ENCODE data around the gene ITIH1. TPM values are rescaled to one million over a fixed set of nuclear protein-coding genes. Genes with fewer than 3 reads are reported as not detected.

ITIH1 gene
- total RNA-seq, 1 donor: not detected

- H3K4me1 ChIP-seq (ENCODE audit: insufficient read depth, low read length): no peaks in the 10 kb centered on the region
These were observed 43.3 kb downstream of the ITIH1 start for GRCh38 chr3:52820736-52821135.

GRCh38 chr3:52822363-52822762, 45.0 kb downstream of the ITIH1 start:
- Histone ChIP-seq H3K36me3 (ENCODE audit: insufficient read depth, low read length) (no peaks in the 10 kb centered on the region), H3K4me3 (ENCODE audit: insufficient read depth, low read length) (no peak overlapping the region), H3K27ac (ENCODE audit: low read depth, low read length) (no peak overlapping the region), H3K79me2 (ENCODE audit: insufficient read depth, low read length) (no peaks in the 10 kb centered on the region), H3K9me3 (ENCODE audit: low read depth, low read length) (no peaks in the 10 kb centered on the region), H2AFZ (ENCODE audit: low read length) (no peak overlapping the region), H4K20me1 (ENCODE audit: insufficient read depth, low read length) (no peaks in the 10 kb centered on the region), H3K4me2 (ENCODE audit: insufficient read depth, low read length) (no peak overlapping the region), H3K27me3 (ENCODE audit: insufficient read depth, low read length) (no peaks in the 10 kb centered on the region), H3K4me1 (ENCODE audit: insufficient read depth, low read length) (no peaks in the 10 kb centered on the region)
- TF ChIP-seq, protein P1, sequence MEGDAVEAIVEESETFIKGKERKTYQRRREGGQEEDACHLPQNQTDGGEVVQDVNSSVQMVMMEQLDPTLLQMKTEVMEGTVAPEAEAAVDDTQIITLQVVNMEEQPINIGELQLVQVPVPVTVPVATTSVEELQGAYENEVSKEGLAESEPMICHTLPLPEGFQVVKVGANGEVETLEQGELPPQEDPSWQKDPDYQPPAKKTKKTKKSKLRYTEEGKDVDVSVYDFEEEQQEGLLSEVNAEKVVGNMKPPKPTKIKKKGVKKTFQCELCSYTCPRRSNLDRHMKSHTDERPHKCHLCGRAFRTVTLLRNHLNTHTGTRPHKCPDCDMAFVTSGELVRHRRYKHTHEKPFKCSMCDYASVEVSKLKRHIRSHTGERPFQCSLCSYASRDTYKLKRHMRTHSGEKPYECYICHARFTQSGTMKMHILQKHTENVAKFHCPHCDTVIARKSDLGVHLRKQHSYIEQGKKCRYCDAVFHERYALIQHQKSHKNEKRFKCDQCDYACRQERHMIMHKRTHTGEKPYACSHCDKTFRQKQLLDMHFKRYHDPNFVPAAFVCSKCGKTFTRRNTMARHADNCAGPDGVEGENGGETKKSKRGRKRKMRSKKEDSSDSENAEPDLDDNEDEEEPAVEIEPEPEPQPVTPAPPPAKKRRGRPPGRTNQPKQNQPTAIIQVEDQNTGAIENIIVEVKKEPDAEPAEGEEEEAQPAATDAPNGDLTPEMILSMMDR (IDR thresholded peaks at IDR 0.05; ENCODE audit: extremely low read depth, low read depth, low read length): no peak
- no peak for DNase-seq (ENCODE audit: insufficient read length, low spot score, missing footprints)

More at GRCh38 chr3:52820736-52821135, 43.3 kb downstream of the ITIH1 start:
- Histone ChIP-seq H3K27me3 (ENCODE audit: insufficient read depth, low read length) (no peaks in the 10 kb centered on the region), H2AFZ (ENCODE audit: low read length) (no peak overlapping the region), H3K27ac (ENCODE audit: low read depth, low read length) (no peak overlapping the region), H3K36me3 (ENCODE audit: insufficient read depth, low read length) (no peaks in the 10 kb centered on the region), H3K79me2 (ENCODE audit: insufficient read depth, low read length) (no peaks in the 10 kb centered on the region), H3K9me3 (ENCODE audit: low read depth, low read length) (no peaks in the 10 kb centered on the region), H4K20me1 (ENCODE audit: insufficient read depth, low read length) (no peaks in the 10 kb centered on the region), H3K4me3 (ENCODE audit: insufficient read depth, low read length) (no peak overlapping the region), H3K4me2 (ENCODE audit: insufficient read depth, low read length) (no peak overlapping the region)
- peak; percentile 94 for DNase-seq (ENCODE audit: insufficient read length, low spot score, missing footprints)
- TF ChIP-seq, protein P1 (IDR thresholded peaks at IDR 0.05; ENCODE audit: extremely low read depth, low read depth, low read length): peak; percentile 56

DNA sequence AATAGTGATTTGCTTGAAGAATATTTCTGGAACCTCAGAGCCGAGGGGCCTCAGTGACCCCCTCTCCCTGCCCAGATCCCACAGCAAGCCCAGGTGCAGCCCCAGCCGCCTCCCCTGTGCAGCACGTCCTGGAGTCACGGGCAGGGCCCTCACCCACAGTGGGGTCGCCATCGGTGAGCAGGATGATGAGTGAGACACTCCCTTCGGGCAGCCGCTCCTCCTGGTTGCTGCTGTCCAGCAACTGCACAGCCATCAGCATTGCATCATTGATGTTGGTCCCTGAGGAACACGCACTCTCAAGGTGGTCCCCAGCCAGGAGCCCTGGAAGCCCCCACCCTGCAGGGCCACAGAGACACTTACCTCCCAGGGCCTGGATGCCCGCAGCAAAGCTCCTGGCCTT, 46.6 kb downstream of the ITIH1 start:
- TF ChIP-seq, protein P1 (IDR thresholded peaks at IDR 0.05; ENCODE audit: extremely low read depth, low read depth, low read length): no peak
- H3K4me1 ChIP-seq (ENCODE audit: insufficient read depth, low read length): no peaks in the 10 kb centered on the region
- no peaks in the 10 kb centered on the region for H3K27me3 ChIP-seq (ENCODE audit: insufficient read depth, low read length)
- no peak overlapping the region for H3K27ac ChIP-seq (ENCODE audit: low read depth, low read length)
- DNase-seq (ENCODE audit: insufficient read length, low spot score, missing footprints): no peak
- H2AFZ ChIP-seq (ENCODE audit: low read length): no peak overlapping the region
- H3K4me2 ChIP-seq (ENCODE audit: insufficient read depth, low read length): no peak overlapping the region
- H3K79me2 ChIP-seq (ENCODE audit: insufficient read depth, low read length): no peaks in the 10 kb centered on the region
- no peak overlapping the region for H3K4me3 ChIP-seq (ENCODE audit: insufficient read depth, low read length)
- H3K36me3 ChIP-seq (ENCODE audit: insufficient read depth, low read length): no peaks in the 10 kb centered on the region
- no peaks in the 10 kb centered on the region for H4K20me1 ChIP-seq (ENCODE audit: insufficient read depth, low read length)
- H3K9me3 ChIP-seq (ENCODE audit: low read depth, low read length): no peaks in the 10 kb centered on the region

DNA sequence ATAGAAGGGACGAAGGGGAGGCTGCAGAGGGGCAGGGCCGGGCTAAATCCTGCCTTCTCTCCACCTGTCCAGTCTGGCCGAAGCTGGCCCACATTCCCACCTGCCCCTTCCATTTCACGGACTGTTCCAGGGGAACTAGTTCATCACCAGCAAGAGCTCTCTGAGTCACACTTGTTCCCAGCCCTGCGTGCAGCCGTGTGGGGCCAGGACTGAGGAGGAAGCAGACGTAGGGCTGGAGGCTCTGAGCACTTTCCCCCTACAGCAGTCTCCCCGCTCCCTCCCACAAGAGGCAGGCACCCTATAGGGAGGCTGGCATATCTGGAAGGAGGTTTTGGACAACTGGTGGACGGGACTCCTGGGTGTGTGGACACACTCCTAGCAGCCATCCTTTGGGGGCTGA, 50.0 kb downstream of the ITIH1 start:
- H3K4me1 ChIP-seq (ENCODE audit: insufficient read depth, low read length): peaks cover 21% of the 10 kb centered on the region
- DNase-seq (ENCODE audit: insufficient read length, low spot score, missing footprints): peak; percentile 87

More for the DNA sequence above, 50.0 kb downstream of the ITIH1 start:
- no peaks in the 10 kb centered on the region for H3K36me3 ChIP-seq (ENCODE audit: insufficient read depth, low read length)
- H3K9me3 ChIP-seq (ENCODE audit: low read depth, low read length): no peaks in the 10 kb centered on the region
- TF ChIP-seq, protein P1 (IDR thresholded peaks at IDR 0.05; ENCODE audit: extremely low read depth, low read depth, low read length): no peak
- H3K27me3 ChIP-seq (ENCODE audit: insufficient read depth, low read length): no peaks in the 10 kb centered on the region
- peaks cover 4% of the 10 kb centered on the region for H4K20me1 ChIP-seq (ENCODE audit: insufficient read depth, low read length)
- H3K79me2 ChIP-seq (ENCODE audit: insufficient read depth, low read length): no peaks in the 10 kb centered on the region
- H3K27ac ChIP-seq (ENCODE audit: low read depth, low read length): no peak overlapping the region
- no peak overlapping the region for H3K4me3 ChIP-seq (ENCODE audit: insufficient read depth, low read length)
- no peak overlapping the region for H3K4me2 ChIP-seq (ENCODE audit: insufficient read depth, low read length)
- no peak overlapping the region for H2AFZ ChIP-seq (ENCODE audit: low read length)
